Measurements from ENCODE around the gene ARHGAP6. TPM values are rescaled to one million over a fixed set of nuclear protein-coding genes. Genes with fewer than 3 reads are reported as not detected.

The ARHGAP6 gene
- total and polyA plus RNA-seq, 9 of the 15 experiments (the other 6 are each of a cell fraction or from before 2014, with no cell fraction given), result 12.5 to 63.6 (median 41.8) TPM

DNA sequence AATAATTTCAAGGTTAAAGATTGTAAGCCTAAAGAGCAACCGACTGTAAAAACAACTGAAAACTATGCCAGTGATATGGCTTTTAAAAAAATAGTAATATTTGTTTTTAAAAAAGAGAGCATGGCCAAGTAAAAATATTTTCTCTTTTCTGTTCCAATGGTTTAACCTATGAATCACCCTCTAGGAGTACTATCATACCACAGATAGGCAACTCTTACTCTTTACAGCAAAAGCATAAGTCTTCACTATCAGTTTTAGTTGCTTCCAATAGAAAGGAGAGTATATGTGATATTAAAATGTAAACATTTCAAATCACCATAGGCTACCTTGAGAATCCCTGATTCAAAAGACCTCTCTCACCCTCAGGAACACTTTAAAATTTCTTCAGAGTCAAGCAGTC is 269.9 kb downstream of the ARHGAP6 start:
- FAIRE-seq (peak; percentile 11), DNase-seq (ENCODE audit: extremely low read depth in 1 of 4, low spot score in 3 of 4) (no peak), ATAC-seq (peak; percentile 60)
- no peak for TF ChIP-seq CHCHD3 (CRISPR knock-in tag; IDR thresholded peaks at IDR 0.05)
- TF ChIP-seq SMARCE1 (IDR thresholded peaks at IDR 0.05), result 0 out of 2 replicates have a peak, but pooled peaks have one; percentile 32
- peak; percentile 15; the same call in 1 of the 2 replicates for TF ChIP-seq CXXC5 (CRISPR knock-in tag; IDR thresholded peaks at IDR 0.05)
- TF ChIP-seq FOSL1 (tag; conservative IDR thresholded peaks at IDR 0.05), result peak; percentile 53
- ChIA-PET CTCF (ENCODE audit: low intra/inter-chr PET ratio) (no interaction called here), POLR2A (interaction anchor here (0.9 kb wide), 1 partner anchor 30 kb away, joined by 3 read pairs; no protein-coding TSS in a partner anchor)
- Histone ChIP-seq H3K4me2 (ENCODE audit: insufficient read depth, low read length) (peak overlapping the region; percentile 28; the same call in 1 of the 2 replicates), H2AFZ (ENCODE audit: low read depth, low read length) (no peak overlapping the region), H3K27ac (ENCODE audit: extremely low read depth, low read depth, low read length) (peak overlapping the region; percentile 60; the same call in 2 of the 3 replicates), H4K20me1 (replicated peaks; ENCODE audit: control insufficient read depth, insufficient read depth, low read length) (no peaks in the 10 kb centered on the region), H3K36me3 (ENCODE audit: control insufficient read depth, insufficient read depth, low read length) (peaks cover 6% of the 10 kb centered on the region; the same call in 1 of the 3 replicates), H3K79me2 (ENCODE audit: control insufficient read depth, insufficient read depth, low read length) (peaks cover 97% of the 10 kb centered on the region), H3K9ac (ENCODE audit: insufficient read depth in 1 of 2, low read depth in 2 of 2, low read length in 2 of 2) (peak overlapping the region in 1 of 2 experiments; percentile 36; a peak in 2 of 4 replicates), H3K4me3 (no peak overlapping the region), H3K9me3 (replicated peaks; ENCODE audit: control insufficient read depth, insufficient read depth, low read depth, low read length) (no peaks in the 10 kb centered on the region), H3K4me1 (replicated peaks in 1 of 2; ENCODE audit: control insufficient read depth in 2 of 2, insufficient read depth in 2 of 2, low read length in 2 of 2) (peaks cover 0 to 43% of the 10 kb centered on the region in 2 experiments; a peak in 3 of 5 replicates), H3K27me3 (ENCODE audit: control insufficient read depth in 2 of 2, insufficient read depth in 2 of 2, low read length in 2 of 2) (no peaks in the 10 kb centered on the region), H3K9me1 (ENCODE audit: control insufficient read depth, insufficient read depth, low read length) (no peaks in the 10 kb centered on the region)
- in situ Hi-C loops (cut with MboI), result loop anchor here (25.0 kb wide), 1 partner anchor 366 kb away; the partner anchor contains the start of gene MSL3
- WGBS (ENCODE audit: insufficient coverage, low coverage, missing lambda C conversion rate), result 0% methylated on average over 1 of the region's 1 CpG
- no TSS peak for BruUV-seq (replicated peaks)
- intact Hi-C loops (cut with micrococcal nuclease), result no loop called here
